ENCODE results near the gene TGFB3. TPM values are rescaled to one million over a fixed set of nuclear protein-coding genes. Genes with fewer than 3 reads are reported as not detected.

Gene TGFB3
- total RNA-seq, 2 donors from 2014 or later, result 6.1 to 6.8 TPM

- TF ChIP-seq CTCF (conservative IDR thresholded peaks at IDR 0.05), result no peak
- no peak overlapping the region for H3K4me3 ChIP-seq (ENCODE audit: low read length)
- no peaks in the 10 kb centered on the region for H3K27me3 ChIP-seq (ENCODE audit: control insufficient read depth, insufficient read depth, low read length, poor library complexity, severe bottlenecking)
- Mint-ChIP-seq H3K27ac (no peak overlapping the region), H3K4me3 (no peak overlapping the region), H3K9me3 (no peaks in the 10 kb centered on the region), H3K36me3 (ENCODE audit: low read depth) (peaks cover 19% of the 10 kb centered on the region), H3K27me3 (ENCODE audit: insufficient read depth) (no peaks in the 10 kb centered on the region), H3K4me1 (peaks cover 9% of the 10 kb centered on the region)
- no peak for DNase-seq
- 93 to 100% methylated on average over 2 to 4 of the region's 4 CpGs for WGBS, 2 experiments (ENCODE audit: insufficient coverage in 1 of 2, insufficient read length in 1 of 2)
- no peak overlapping the region for H3K9ac ChIP-seq (ENCODE audit: extremely low read depth, low read length, poor library complexity, severe bottlenecking)
- H3K4me1 ChIP-seq (ENCODE audit: control insufficient read depth, insufficient read depth, low read length), result no peaks in the 10 kb centered on the region
- H3K9me3 ChIP-seq (ENCODE audit: control insufficient read depth, low read length), result no peaks in the 10 kb centered on the region
- no peaks in the 10 kb centered on the region for H3K36me3 ChIP-seq (ENCODE audit: control insufficient read depth, insufficient read depth, low read length)
- no peak overlapping the region for H3K27ac ChIP-seq (ENCODE audit: low read depth, low read length)
Measured at GRCh38 chr14:75941030-75941429, 40.8 kb downstream of the TGFB3 start.

- H3K4me3 ChIP-seq (ENCODE audit: low read length), result no peak overlapping the region
- no peak overlapping the region for H3K27ac ChIP-seq (ENCODE audit: low read depth, low read length)
- H3K36me3 Mint-ChIP-seq (ENCODE audit: low read depth), result peaks cover 13% of the 10 kb centered on the region
- H3K4me1 Mint-ChIP-seq, result peaks cover 9% of the 10 kb centered on the region
- no peaks in the 10 kb centered on the region for H3K9me3 Mint-ChIP-seq
- H3K4me1 ChIP-seq (ENCODE audit: control insufficient read depth, insufficient read depth, low read length), result no peaks in the 10 kb centered on the region
- no peaks in the 10 kb centered on the region for H3K36me3 ChIP-seq (ENCODE audit: control insufficient read depth, insufficient read depth, low read length)
- no peak overlapping the region for H3K27ac Mint-ChIP-seq
- H3K9ac ChIP-seq (ENCODE audit: extremely low read depth, low read length, poor library complexity, severe bottlenecking), result no peak overlapping the region
- DNase-seq, result no peak
- no peak overlapping the region for H3K4me3 Mint-ChIP-seq
- TF ChIP-seq CTCF (conservative IDR thresholded peaks at IDR 0.05), result no peak
- 100% methylated on average over 1 of the region's 1 CpG; no CpG with 5 or more reads in 1 of the 2 experiments for WGBS, 2 experiments (ENCODE audit: insufficient coverage in 1 of 2, insufficient read length in 1 of 2)
- H3K27me3 ChIP-seq (ENCODE audit: control insufficient read depth, insufficient read depth, low read length, poor library complexity, severe bottlenecking), result no peaks in the 10 kb centered on the region
- H3K9me3 ChIP-seq (ENCODE audit: control insufficient read depth, low read length), result no peaks in the 10 kb centered on the region
- no peaks in the 10 kb centered on the region for H3K27me3 Mint-ChIP-seq (ENCODE audit: insufficient read depth)
Measured at GRCh38 chr14:75939200-75939599, 42.6 kb downstream of the TGFB3 start.

GRCh38 chr14:75934998-75935628, 46.7 kb downstream of the TGFB3 start:
- no peaks in the 10 kb centered on the region for H3K9me3 Mint-ChIP-seq
- peaks cover 2% of the 10 kb centered on the region for H3K36me3 Mint-ChIP-seq (ENCODE audit: low read depth)
- Histone ChIP-seq H3K36me3 (ENCODE audit: control insufficient read depth, insufficient read depth, low read length) (no peaks in the 10 kb centered on the region), H3K4me3 (ENCODE audit: low read length) (no peak overlapping the region), H3K27ac (ENCODE audit: low read depth, low read length) (no peak overlapping the region), H3K27me3 (ENCODE audit: control insufficient read depth, insufficient read depth, low read length, poor library complexity, severe bottlenecking) (no peaks in the 10 kb centered on the region), H3K9me3 (ENCODE audit: control insufficient read depth, low read length) (no peaks in the 10 kb centered on the region), H3K9ac (ENCODE audit: extremely low read depth, low read length, poor library complexity, severe bottlenecking) (no peak overlapping the region), H3K4me1 (ENCODE audit: control insufficient read depth, insufficient read depth, low read length) (no peaks in the 10 kb centered on the region)
- H3K27ac Mint-ChIP-seq, result no peak overlapping the region
- no peak overlapping the region for H3K4me3 Mint-ChIP-seq
- H3K4me1 Mint-ChIP-seq, result peaks cover 5% of the 10 kb centered on the region
- no peak for TF ChIP-seq CTCF (conservative IDR thresholded peaks at IDR 0.05)
- 88 to 89% methylated on average over 1 to 2 of the region's 2 CpGs for WGBS, 2 experiments (ENCODE audit: insufficient coverage in 1 of 2, insufficient read length in 1 of 2)
- no peak for DNase-seq
- no peaks in the 10 kb centered on the region for H3K27me3 Mint-ChIP-seq (ENCODE audit: insufficient read depth)

All from endodermal cell (in vitro differentiated cells).